ENCODE measurements around the gene RP9. TPM values are rescaled to one million over a fixed set of nuclear protein-coding genes. Genes with fewer than 3 reads are reported as not detected.

RP9 gene
- total RNA-seq, 1 donor from 2014 or later, result 29.6 TPM

DNA sequence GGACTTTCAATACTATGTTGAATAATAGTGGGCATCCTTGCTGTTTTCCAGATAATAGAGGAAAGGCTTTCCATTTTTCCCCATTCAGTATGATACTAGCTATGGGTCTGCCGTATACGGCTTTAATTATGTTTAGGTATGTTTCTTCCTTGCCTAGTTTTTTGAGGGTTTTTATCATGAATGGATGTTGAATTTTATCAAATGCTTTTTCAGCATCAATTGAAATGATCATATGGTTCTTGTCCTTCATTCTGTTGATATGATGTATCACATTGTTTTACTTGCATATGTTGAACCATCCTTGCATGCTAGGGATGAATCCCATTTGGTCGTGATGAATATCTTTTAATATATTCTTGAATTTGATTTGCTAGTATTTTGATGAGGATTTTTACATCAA is 9.2 kb upstream of the RP9 start:
- TF ChIP-seq, protein P1, sequence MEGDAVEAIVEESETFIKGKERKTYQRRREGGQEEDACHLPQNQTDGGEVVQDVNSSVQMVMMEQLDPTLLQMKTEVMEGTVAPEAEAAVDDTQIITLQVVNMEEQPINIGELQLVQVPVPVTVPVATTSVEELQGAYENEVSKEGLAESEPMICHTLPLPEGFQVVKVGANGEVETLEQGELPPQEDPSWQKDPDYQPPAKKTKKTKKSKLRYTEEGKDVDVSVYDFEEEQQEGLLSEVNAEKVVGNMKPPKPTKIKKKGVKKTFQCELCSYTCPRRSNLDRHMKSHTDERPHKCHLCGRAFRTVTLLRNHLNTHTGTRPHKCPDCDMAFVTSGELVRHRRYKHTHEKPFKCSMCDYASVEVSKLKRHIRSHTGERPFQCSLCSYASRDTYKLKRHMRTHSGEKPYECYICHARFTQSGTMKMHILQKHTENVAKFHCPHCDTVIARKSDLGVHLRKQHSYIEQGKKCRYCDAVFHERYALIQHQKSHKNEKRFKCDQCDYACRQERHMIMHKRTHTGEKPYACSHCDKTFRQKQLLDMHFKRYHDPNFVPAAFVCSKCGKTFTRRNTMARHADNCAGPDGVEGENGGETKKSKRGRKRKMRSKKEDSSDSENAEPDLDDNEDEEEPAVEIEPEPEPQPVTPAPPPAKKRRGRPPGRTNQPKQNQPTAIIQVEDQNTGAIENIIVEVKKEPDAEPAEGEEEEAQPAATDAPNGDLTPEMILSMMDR (IDR thresholded peaks at IDR 0.05), result no peak
- DNase-seq (no peak), ATAC-seq (ENCODE audit: low read depth) (no peak)
- Mint-ChIP-seq H3K4me3 (no peak overlapping the region), H3K9me3 (peaks cover 10% of the 10 kb centered on the region), H3K4me1 (no peaks in the 10 kb centered on the region), H3K36me3 (ENCODE audit: low read depth) (peaks cover 3% of the 10 kb centered on the region), H3K27ac (no peak overlapping the region), H3K27me3 (peaks cover 27% of the 10 kb centered on the region)
- ChIA-PET CTCF (no interaction called here), POLR2A (no interaction called here)
- intact Hi-C loops (cut with micrococcal nuclease), result no loop called here

DNA sequence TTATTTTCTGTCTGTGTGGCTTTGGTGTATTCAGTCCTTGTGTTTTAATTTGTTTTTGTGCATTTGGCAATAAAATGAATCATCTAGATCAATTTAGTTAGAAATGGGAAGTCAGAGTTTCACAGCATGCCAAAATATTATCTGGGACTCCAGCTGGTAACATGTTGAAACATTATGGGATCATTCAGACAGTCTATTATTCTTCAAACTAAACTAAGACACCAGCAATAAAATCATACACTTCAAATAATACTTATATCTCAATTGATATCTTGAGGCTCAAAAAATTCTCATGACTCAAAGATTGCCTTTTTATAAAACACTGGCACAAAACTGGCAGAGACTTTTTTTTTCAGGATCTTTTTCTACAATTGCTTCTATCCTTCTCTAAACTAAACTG is 5.8 kb upstream of the RP9 start:
- peaks cover 3% of the 10 kb centered on the region for H3K36me3 Mint-ChIP-seq (ENCODE audit: low read depth)
- TF ChIP-seq, protein P1 (IDR thresholded peaks at IDR 0.05), result no peak
- ATAC-seq (ENCODE audit: low read depth) (no peak), DNase-seq (no peak)
- H3K4me3 Mint-ChIP-seq, result no peak overlapping the region
- intact Hi-C loops (cut with micrococcal nuclease), result no loop called here
- peaks cover 10% of the 10 kb centered on the region for H3K9me3 Mint-ChIP-seq
- peaks cover 14% of the 10 kb centered on the region for H3K27me3 Mint-ChIP-seq
- ChIA-PET POLR2A (no interaction called here), CTCF (no interaction called here)
- H3K27ac Mint-ChIP-seq, result no peak overlapping the region
- peaks cover 1% of the 10 kb centered on the region for H3K4me1 Mint-ChIP-seq

DNA sequence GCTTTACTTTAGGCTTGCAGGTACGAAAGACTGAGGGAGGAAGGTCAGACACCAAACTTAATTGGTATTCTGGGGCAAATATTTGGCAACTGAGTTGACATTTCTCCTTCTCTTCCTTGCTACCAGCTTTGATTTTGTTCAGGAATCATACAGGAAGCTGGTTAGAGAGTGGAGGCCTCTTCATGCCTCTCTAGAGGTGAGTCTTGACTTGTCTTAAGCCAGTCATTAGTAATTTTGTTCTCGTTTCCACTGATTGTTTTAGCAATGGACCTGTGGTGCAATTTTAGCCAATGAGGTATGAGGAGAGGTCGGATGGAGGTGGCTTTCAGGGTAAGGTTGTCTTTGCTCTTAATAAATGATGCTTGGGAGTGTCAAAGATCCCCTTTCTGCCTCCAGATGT is 2.4 kb upstream of the RP9 start:
- peaks cover 7% of the 10 kb centered on the region for H3K27me3 Mint-ChIP-seq
- ChIA-PET CTCF (no interaction called here), POLR2A (no interaction called here)
- DNase-seq (no peak), ATAC-seq (ENCODE audit: low read depth) (no peak)
- intact Hi-C loops (cut with micrococcal nuclease), result no loop called here
- H3K4me1 Mint-ChIP-seq, result peaks cover 23% of the 10 kb centered on the region
- H3K36me3 Mint-ChIP-seq (ENCODE audit: low read depth), result peaks cover 4% of the 10 kb centered on the region
- no peak overlapping the region for H3K27ac Mint-ChIP-seq
- H3K4me3 Mint-ChIP-seq, result no peak overlapping the region
- H3K9me3 Mint-ChIP-seq, result no peaks in the 10 kb centered on the region
- TF ChIP-seq, protein P1 (IDR thresholded peaks at IDR 0.05), result no peak

DNA sequence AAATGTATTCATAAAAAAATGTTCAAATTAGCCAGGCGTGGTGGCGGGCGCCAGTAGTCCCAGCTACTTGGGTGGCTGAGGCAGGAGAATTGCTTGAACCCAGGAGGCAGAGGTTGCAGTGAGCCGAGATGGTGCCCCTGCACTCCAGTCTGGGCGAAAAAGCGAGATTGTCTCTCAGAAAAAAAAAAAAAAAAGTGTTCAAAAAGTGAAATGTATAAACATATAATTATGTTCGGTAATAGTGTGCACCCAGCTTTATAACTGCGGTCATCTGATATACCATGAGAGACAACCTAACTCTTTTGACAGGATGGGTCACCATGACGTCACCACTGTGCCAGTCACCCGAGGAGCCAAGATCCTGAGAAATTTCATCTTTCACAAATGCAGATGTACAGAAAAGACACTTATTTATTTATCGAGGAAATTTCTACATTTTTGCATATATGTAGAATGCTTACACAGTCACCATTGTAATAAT is 594 bp upstream of the RP9 start:
- H3K36me3 Mint-ChIP-seq (ENCODE audit: low read depth), result peaks cover 4% of the 10 kb centered on the region
- H3K9me3 Mint-ChIP-seq, result no peaks in the 10 kb centered on the region
- DNase-seq, result no peak
- H3K27ac Mint-ChIP-seq, result peak overlapping the region; percentile 41
- intact Hi-C loops (cut with micrococcal nuclease), result loop anchor here (1.0 to 5.0 kb wide), 8 partner anchors 20 to 617 kb away; partner anchors contain the start of genes BBS9 and LSM5
- ATAC-seq (ENCODE audit: low read depth), result no peak
- POLR2A ChIA-PET, result interaction anchor here (0.6 to 4.6 kb wide), 9 partner anchors 10 to 619 kb away, joined by 4 to 44 read pairs (median 8); partner anchors contain the start of genes AVL9, KBTBD2 and NT5C3A
- peaks cover 2% of the 10 kb centered on the region for H3K27me3 Mint-ChIP-seq
- peaks cover 40% of the 10 kb centered on the region for H3K4me1 Mint-ChIP-seq
- CTCF ChIA-PET, result interaction anchor here (0.9 to 3.7 kb wide), 10 partner anchors 10 to 263 kb away, joined by 3 to 32 read pairs (median 14); partner anchors contain the start of genes BBS9, KBTBD2 and NT5C3A
- peak overlapping the region; percentile 78 for H3K4me3 Mint-ChIP-seq
- TF ChIP-seq, protein P1 (IDR thresholded peaks at IDR 0.05), result no peak

DNA sequence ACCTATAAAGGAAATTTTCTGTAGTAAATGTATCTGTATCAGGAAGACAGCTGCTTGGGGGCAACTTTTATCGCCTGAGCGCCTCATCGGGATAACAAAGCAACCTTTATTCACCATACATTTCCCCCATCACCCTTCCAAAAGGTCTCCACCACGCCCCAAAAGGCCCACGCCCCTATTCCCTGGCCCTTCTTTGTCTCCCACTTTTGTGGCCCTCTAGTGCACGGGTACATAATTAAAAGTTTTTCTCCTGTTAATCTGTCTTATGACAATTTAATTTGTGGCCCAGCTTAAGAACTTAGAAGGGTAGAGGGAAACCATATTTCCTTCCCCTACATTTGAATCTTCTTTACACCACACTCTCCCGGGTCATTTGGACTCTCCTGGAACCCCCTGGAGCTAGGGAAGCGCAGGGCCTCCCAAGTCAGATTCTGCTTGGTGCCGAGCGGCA is 625 bp downstream of the RP9 start:
- ATAC-seq (ENCODE audit: low read depth) (no peak), DNase-seq (no peak)
- intact Hi-C loops (cut with micrococcal nuclease), result loop anchor here (1.0 to 5.0 kb wide), 8 partner anchors 21 to 616 kb away; partner anchors contain the start of genes BBS9 and LSM5
- peaks cover 49% of the 10 kb centered on the region for H3K4me1 Mint-ChIP-seq
- TF ChIP-seq, protein P1 (IDR thresholded peaks at IDR 0.05), result no peak
- H3K36me3 Mint-ChIP-seq (ENCODE audit: low read depth), result peaks cover 10% of the 10 kb centered on the region
- ChIA-PET CTCF (interaction anchor here (0.6 to 3.7 kb wide), 19 partner anchors 9 to 416 kb away, joined by 3 to 32 read pairs (median 9); partner anchors contain the start of genes BBS9, KBTBD2 and NT5C3A), POLR2A (interaction anchor here (1.0 to 4.6 kb wide), 9 partner anchors 9 to 613 kb away, joined by 4 to 44 read pairs (median 8); partner anchors contain the start of genes AVL9, KBTBD2 and NT5C3A)
- peak overlapping the region; percentile 89 for H3K4me3 Mint-ChIP-seq
- peak overlapping the region; percentile 80 for H3K27ac Mint-ChIP-seq
- peaks cover 2% of the 10 kb centered on the region for H3K27me3 Mint-ChIP-seq
- H3K9me3 Mint-ChIP-seq, result no peaks in the 10 kb centered on the region

Measured in activated B cell treated with CpG ODN at 0.5 μM for 24 hours (primary cell).